Neural cell (in vitro differentiated cells): ENCODE measurements around the gene AGBL4. TPM values are rescaled to one million over a fixed set of nuclear protein-coding genes. Genes with fewer than 3 reads are reported as not detected.

ENCODE experiments used
- H2AFZ ChIP-seq: fragments of 200-600, 300-800 bp; sonication (generic), shearing (Covaris generic); 2 replicates; pipeline ENCODE4 v1.6.0; 2014; ENCODE audit warnings: low read depth, mild to moderate bottlenecking, antibody characterized with exemption, low read length, moderate library complexity
- H3F3A ChIP-seq: fragments of 200-600 bp; shearing (Covaris generic); 2 replicates; pipeline ENCODE4 v1.6.1; 2016; ENCODE audit warnings: mild to moderate bottlenecking, moderate library complexity, mixed read lengths, antibody characterized with exemption, low read length; ENCODE audit not compliant: insufficient read depth, poor library complexity, severe bottlenecking
- H3K27ac ChIP-seq: fragments of 200-600, 300-800 bp; sonication (generic), shearing (Covaris generic); 2 replicates; pipeline ENCODE4 v1.5.1; 2014; ENCODE audit warnings: mild to moderate bottlenecking, low read length, moderate library complexity
- H3K27me3 ChIP-seq: fragments of 300-800, 200-600 bp; sonication (generic), shearing (Covaris generic); 2 replicates; pipeline ENCODE4 v1.6.0; 2014; ENCODE audit warnings: mild to moderate bottlenecking, low read depth, low read length, moderate library complexity; ENCODE audit not compliant: insufficient read depth
- H3K36me3 ChIP-seq: fragments of 300-800, 200-600 bp; sonication (generic), shearing (Covaris generic); 2 replicates; pipeline ENCODE4 v1.5.1; 2014; ENCODE audit warnings: mild to moderate bottlenecking, antibody characterized with exemption, low read length, moderate library complexity; ENCODE audit not compliant: insufficient read depth
- H3K4me2 ChIP-seq: fragments of 300-800, 200-600 bp; sonication (generic), shearing (Covaris generic); 2 replicates; pipeline ENCODE4 v1.6.0; 2014; ENCODE audit warnings: mild to moderate bottlenecking, low read length
- H3K4me3 ChIP-seq: fragments of 300-800, 200-600 bp; sonication (generic), shearing (Covaris generic); 2 replicates; pipeline ENCODE4 v1.5.1; 2014; ENCODE audit warnings: mild to moderate bottlenecking, low read length, moderate library complexity
- H3K79me2 ChIP-seq: fragments of 200-600 bp; shearing (Covaris generic); replicated peaks from 2 replicates; pipeline ENCODE4 v1.6.0; 2014; ENCODE audit warnings: mild to moderate bottlenecking, low read length, moderate library complexity; ENCODE audit not compliant: insufficient read depth
- H3K9ac ChIP-seq: fragments of 300-800, 200-600 bp; sonication (generic), shearing (Covaris generic); 2 replicates; pipeline ENCODE4 v1.6.1; 2016; ENCODE audit warnings: mild to moderate bottlenecking, low read length, mixed read lengths
- H3K9me2 ChIP-seq: fragments of 200-600 bp; shearing (Covaris generic); 2 replicates; pipeline ENCODE4 v1.6.1; 2016; ENCODE audit warnings: mild to moderate bottlenecking, low read length, mixed read lengths; ENCODE audit not compliant: insufficient read depth
- H3K9me3 ChIP-seq: fragments of 200-600, 300-800 bp; sonication (generic), shearing (Covaris generic); 2 replicates; pipeline ENCODE4 v1.6.1; 2016; ENCODE audit warnings: mild to moderate bottlenecking, mixed run types, low read length, moderate library complexity, mixed read lengths
- H4K20me1 ChIP-seq: fragments of 200-600 bp; shearing (Covaris generic); 2 replicates; pipeline ENCODE4 v1.6.1; 2016; ENCODE audit warnings: mild to moderate bottlenecking, mixed run types; ENCODE audit not compliant: insufficient read depth
- EP300 ChIP-seq: fragments of 450-650 bp; conservative IDR thresholded peaks from 2 replicates; pipeline ENCODE4 v1.6.1; 2014; ENCODE audit warnings: antibody characterized with exemption, mild to moderate bottlenecking, moderate library complexity; ENCODE audit not compliant: poor library complexity, severe bottlenecking
- EZH2 ChIP-seq: fragments of 200-600, 300-800 bp; shearing (Covaris generic), sonication (generic); IDR thresholded peaks from 2 replicates; pipeline ENCODE4 v1.6.1; 2014; ENCODE audit warnings: antibody characterized with exemption, low read length, borderline replicate concordance, mild to moderate bottlenecking; ENCODE audit not compliant: insufficient read depth, poor library complexity, severe bottlenecking
- MXI1 ChIP-seq: fragments of 450-650 bp; conservative IDR thresholded peaks from 2 replicates; pipeline ENCODE4 v1.6.1; 2014; ENCODE audit warnings: antibody characterized with exemption, mild to moderate bottlenecking; ENCODE audit not compliant: poor library complexity, severe bottlenecking
- POLR2AphosphoS5 ChIP-seq: IDR thresholded peaks from 2 replicates; pipeline ENCODE4 v1.6.1; 2012
- RAD21 ChIP-seq: fragments of 450-650 bp; conservative IDR thresholded peaks from 2 replicates; pipeline ENCODE4 v1.6.1; 2014; ENCODE audit warnings: antibody characterized with exemption, mild to moderate bottlenecking, moderate library complexity
- REST ChIP-seq: IDR thresholded peaks from 2 replicates; pipeline ENCODE4 v1.6.1; 2012; ENCODE audit warnings: borderline replicate concordance
- SMC3 ChIP-seq: fragments of 450-650 bp; conservative IDR thresholded peaks from 2 replicates; pipeline ENCODE4 v1.6.1; 2014; ENCODE audit warnings: antibody characterized with exemption, mild to moderate bottlenecking, moderate library complexity; ENCODE audit not compliant: poor library complexity
- TAF1 ChIP-seq: IDR thresholded peaks from 2 replicates; pipeline ENCODE4 v1.6.1; 2012; ENCODE audit warnings: low read depth
- polyA plus RNA-seq: library from polyadenylated mRNA; depleted of rRNA; stranded (reverse); fragments of >200 nt; gene quantifications from 2 replicates; pipeline ENCODE4 v1.2.3, GENCODE V29; 2014
- TF ChIP-seq, protein P1 (sequence below): fragments of 450-650 bp; IDR thresholded peaks from 2 replicates; pipeline ENCODE4 v1.5.1; 2014; ENCODE audit warnings: antibody characterized with exemption, mild to moderate bottlenecking, moderate library complexity; ENCODE audit not compliant: poor library complexity, severe bottlenecking

AGBL4 gene
- polyA plus RNA-seq, 1 donor from 2014 or later: 1.3 TPM

DNA sequence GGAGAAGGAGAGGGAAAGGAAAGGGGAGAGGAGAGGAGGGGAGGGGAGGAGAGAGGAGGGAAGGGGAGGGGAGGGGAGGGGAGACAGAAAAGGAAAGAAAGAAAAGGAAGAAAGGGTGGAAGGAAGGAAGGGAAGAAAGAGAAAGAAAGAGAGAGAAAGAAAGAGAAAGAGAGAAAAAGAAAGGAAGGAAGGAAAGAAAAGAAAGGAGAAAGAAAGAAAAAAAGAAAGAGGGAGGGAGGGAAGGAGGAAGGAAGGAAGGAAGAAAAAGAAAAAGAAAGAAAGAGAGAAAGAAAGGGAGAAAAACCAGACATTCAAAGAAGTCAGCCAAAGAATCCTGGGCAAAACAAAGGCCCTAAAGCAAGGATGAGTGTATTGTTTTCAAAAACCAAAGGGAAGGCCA, 1426.1 kb downstream of the AGBL4 start:
- TF ChIP-seq POLR2AphosphoS5 (no peak), REST (no peak), EP300 (no peak), RAD21 (no peak), MXI1 (no peak), EZH2 (no peak), SMC3 (no peak), TAF1 (no peak)
- TF ChIP-seq, protein P1, sequence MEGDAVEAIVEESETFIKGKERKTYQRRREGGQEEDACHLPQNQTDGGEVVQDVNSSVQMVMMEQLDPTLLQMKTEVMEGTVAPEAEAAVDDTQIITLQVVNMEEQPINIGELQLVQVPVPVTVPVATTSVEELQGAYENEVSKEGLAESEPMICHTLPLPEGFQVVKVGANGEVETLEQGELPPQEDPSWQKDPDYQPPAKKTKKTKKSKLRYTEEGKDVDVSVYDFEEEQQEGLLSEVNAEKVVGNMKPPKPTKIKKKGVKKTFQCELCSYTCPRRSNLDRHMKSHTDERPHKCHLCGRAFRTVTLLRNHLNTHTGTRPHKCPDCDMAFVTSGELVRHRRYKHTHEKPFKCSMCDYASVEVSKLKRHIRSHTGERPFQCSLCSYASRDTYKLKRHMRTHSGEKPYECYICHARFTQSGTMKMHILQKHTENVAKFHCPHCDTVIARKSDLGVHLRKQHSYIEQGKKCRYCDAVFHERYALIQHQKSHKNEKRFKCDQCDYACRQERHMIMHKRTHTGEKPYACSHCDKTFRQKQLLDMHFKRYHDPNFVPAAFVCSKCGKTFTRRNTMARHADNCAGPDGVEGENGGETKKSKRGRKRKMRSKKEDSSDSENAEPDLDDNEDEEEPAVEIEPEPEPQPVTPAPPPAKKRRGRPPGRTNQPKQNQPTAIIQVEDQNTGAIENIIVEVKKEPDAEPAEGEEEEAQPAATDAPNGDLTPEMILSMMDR: no peak
- H3K27me3 ChIP-seq: no peaks in the 10 kb centered on the region
- no peak overlapping the region for H2AFZ ChIP-seq
- H3K27ac ChIP-seq: no peak overlapping the region
- no peaks in the 10 kb centered on the region for H4K20me1 ChIP-seq
- H3F3A ChIP-seq: no peaks in the 10 kb centered on the region
- H3K4me3 ChIP-seq: no peak overlapping the region
- H3K79me2 ChIP-seq: no peaks in the 10 kb centered on the region
- H3K9me2 ChIP-seq: no peaks in the 10 kb centered on the region
- no peak overlapping the region for H3K9ac ChIP-seq
- H3K9me3 ChIP-seq: no peaks in the 10 kb centered on the region
- no peaks in the 10 kb centered on the region for H3K36me3 ChIP-seq
- H3K4me2 ChIP-seq: no peak overlapping the region

DNA sequence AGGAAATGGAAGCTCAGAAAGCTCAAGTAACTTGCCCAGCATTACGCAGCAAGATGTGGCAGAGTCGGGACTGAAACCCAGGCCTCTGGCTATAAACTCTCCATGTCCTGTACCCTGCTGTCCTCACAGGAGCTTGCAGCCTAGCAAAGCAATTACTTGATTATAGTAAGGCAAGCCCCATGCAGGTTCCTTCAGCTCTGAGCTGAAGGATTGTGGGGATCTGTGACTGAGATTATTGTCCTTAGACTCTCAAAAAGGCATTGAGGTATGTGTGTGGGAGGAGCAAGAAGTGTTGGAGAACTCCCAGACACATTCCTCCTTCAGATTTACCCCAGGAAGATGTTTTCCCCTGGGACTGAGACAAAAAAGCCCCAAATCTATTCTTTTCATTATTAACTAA, 1427.7 kb downstream of the AGBL4 start:
- Histone ChIP-seq H3K27ac (no peak overlapping the region), H2AFZ (no peak overlapping the region), H3F3A (no peaks in the 10 kb centered on the region), H3K9ac (no peak overlapping the region), H3K4me3 (no peak overlapping the region), H3K79me2 (no peaks in the 10 kb centered on the region), H3K9me2 (no peaks in the 10 kb centered on the region), H3K36me3 (no peaks in the 10 kb centered on the region), H3K9me3 (no peaks in the 10 kb centered on the region), H4K20me1 (no peaks in the 10 kb centered on the region), H3K27me3 (no peaks in the 10 kb centered on the region), H3K4me2 (no peak overlapping the region)
- TF ChIP-seq SMC3 (no peak), POLR2AphosphoS5 (peak; percentile 22), MXI1 (no peak), RAD21 (no peak)

- Histone ChIP-seq H2AFZ (no peak overlapping the region), H3K79me2 (no peaks in the 10 kb centered on the region), H3K9me2 (no peaks in the 10 kb centered on the region), H3K4me3 (no peak overlapping the region), H3K27ac (no peak overlapping the region), H3K36me3 (no peaks in the 10 kb centered on the region), H3K9me3 (no peaks in the 10 kb centered on the region), H3K9ac (no peak overlapping the region), H3K27me3 (no peaks in the 10 kb centered on the region), H3K4me2 (no peak overlapping the region), H3F3A (no peaks in the 10 kb centered on the region), H4K20me1 (no peaks in the 10 kb centered on the region)
- TF ChIP-seq, protein P1: no peak
Observed at GRCh38 chr1:48595613-48596012, 1428.1 kb downstream of the AGBL4 start.
